Measurements from ENCODE around the gene FLNB. TPM values are rescaled to one million over a fixed set of nuclear protein-coding genes. Genes with fewer than 3 reads are reported as not detected.
A peak's percentile ranks its signal among the peaks of the same experiment; 100 is the strongest.

Gene FLNB
- total and polyA plus RNA-seq, 2 of the 13 experiments (the other 11 are each of a cell fraction or from before 2014, with no cell fraction given): 106 to 130 TPM

DNA sequence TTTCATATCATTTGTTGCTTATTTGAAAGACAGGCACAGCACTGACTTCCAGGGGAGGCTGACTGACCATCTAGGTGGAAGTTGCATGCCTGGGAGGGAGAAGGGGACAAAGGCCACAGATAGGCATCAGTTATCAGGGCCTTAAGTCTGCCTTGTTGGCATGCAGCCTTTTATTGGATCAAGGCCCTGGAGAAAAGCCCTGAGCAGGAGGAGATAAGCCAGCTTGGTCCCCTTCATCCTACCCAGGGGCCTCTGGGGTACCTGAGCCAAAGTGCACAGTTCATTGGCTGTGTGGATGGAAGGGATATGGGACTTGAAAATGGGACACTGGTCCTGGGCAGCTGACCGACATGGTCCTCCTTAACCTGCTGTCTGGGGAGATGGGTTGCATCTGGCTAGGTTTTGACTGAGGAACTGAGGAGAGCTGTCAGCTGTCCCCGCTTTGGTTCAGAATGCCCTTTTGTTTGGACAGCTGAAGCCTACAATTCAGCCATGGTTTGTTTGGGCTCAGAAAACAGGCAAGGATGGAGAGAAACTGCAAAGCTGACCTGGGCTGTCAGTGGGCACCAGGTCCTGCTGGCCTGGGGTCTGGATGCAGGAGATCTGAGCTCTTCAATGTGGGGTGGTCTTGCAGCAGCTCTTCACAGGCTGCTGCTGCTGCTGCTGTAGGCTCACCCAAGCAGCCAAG, 60.0 kb downstream of the FLNB start (continued):
- TF ChIP-seq, protein P1, sequence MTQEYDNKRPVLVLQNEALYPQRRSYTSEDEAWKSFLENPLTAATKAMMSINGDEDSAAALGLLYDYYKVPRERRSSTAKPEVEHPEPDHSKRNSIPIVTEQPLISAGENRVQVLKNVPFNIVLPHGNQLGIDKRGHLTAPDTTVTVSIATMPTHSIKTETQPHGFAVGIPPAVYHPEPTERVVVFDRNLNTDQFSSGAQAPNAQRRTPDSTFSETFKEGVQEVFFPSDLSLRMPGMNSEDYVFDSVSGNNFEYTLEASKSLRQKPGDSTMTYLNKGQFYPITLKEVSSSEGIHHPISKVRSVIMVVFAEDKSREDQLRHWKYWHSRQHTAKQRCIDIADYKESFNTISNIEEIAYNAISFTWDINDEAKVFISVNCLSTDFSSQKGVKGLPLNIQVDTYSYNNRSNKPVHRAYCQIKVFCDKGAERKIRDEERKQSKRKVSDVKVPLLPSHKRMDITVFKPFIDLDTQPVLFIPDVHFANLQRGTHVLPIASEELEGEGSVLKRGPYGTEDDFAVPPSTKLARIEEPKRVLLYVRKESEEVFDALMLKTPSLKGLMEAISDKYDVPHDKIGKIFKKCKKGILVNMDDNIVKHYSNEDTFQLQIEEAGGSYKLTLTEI (CRISPR knock-in tag; conservative IDR thresholded peaks at IDR 0.05): no peak
- TF ChIP-seq, protein P2, sequence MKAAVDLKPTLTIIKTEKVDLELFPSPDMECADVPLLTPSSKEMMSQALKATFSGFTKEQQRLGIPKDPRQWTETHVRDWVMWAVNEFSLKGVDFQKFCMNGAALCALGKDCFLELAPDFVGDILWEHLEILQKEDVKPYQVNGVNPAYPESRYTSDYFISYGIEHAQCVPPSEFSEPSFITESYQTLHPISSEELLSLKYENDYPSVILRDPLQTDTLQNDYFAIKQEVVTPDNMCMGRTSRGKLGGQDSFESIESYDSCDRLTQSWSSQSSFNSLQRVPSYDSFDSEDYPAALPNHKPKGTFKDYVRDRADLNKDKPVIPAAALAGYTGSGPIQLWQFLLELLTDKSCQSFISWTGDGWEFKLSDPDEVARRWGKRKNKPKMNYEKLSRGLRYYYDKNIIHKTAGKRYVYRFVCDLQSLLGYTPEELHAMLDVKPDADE (CRISPR knock-in tag; IDR thresholded peaks at IDR 0.05): no peak
- TF ChIP-seq RFXAP (CRISPR knock-in tag; IDR thresholded peaks at IDR 0.05; ENCODE audit: borderline replicate concordance) (no peak), CBX5 (CRISPR knock-in tag; IDR thresholded peaks at IDR 0.05; ENCODE audit: borderline replicate concordance) (peak; percentile 24; the same call in 1 of the 2 replicates), ZNF121 (CRISPR knock-in tag; IDR thresholded peaks at IDR 0.05) (0 out of 2 replicates have a peak, but pooled peaks have one; percentile 34), KDM5B (CRISPR knock-in tag; IDR thresholded peaks at IDR 0.05; ENCODE audit: borderline replicate concordance) (peak; percentile 28; the same call in 1 of the 2 replicates), JARID2 (CRISPR knock-in tag; IDR thresholded peaks at IDR 0.05; ENCODE audit: insufficient replicate concordance) (no peak), TOPORS (CRISPR knock-in tag; IDR thresholded peaks at IDR 0.05) (no peak), ZNF256 (CRISPR knock-in tag; conservative IDR thresholded peaks at IDR 0.05) (no peak), ZNF790 (CRISPR knock-in tag; IDR thresholded peaks at IDR 0.05; ENCODE audit: borderline replicate concordance) (no peak), SP2 (CRISPR knock-in tag; IDR thresholded peaks at IDR 0.05) (no peak), POLR2G (IDR thresholded peaks at IDR 0.05; ENCODE audit: low read depth, low read length) (no peak), KDM1A (CRISPR knock-in tag; IDR thresholded peaks at IDR 0.05) (no peak), ZNF772 (CRISPR knock-in tag; IDR thresholded peaks at IDR 0.05) (no peak), FLYWCH1 (CRISPR knock-in tag; IDR thresholded peaks at IDR 0.05) (no peak), NFATC3 (CRISPR knock-in tag; IDR thresholded peaks at IDR 0.05) (no peak), ZKSCAN8 (CRISPR knock-in tag; IDR thresholded peaks at IDR 0.05; ENCODE audit: borderline replicate concordance) (no peak)
- TF ChIP-seq, protein P3, sequence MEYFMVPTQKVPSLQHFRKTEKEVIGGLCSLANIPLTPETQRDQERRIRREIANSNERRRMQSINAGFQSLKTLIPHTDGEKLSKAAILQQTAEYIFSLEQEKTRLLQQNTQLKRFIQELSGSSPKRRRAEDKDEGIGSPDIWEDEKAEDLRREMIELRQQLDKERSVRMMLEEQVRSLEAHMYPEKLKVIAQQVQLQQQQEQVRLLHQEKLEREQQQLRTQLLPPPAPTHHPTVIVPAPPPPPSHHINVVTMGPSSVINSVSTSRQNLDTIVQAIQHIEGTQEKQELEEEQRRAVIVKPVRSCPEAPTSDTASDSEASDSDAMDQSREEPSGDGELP (IDR thresholded peaks at IDR 0.05; ENCODE audit: borderline replicate concordance, low read depth): peak; percentile 57; the same call in 1 of the 2 replicates
- TF ChIP-seq, protein P4, sequence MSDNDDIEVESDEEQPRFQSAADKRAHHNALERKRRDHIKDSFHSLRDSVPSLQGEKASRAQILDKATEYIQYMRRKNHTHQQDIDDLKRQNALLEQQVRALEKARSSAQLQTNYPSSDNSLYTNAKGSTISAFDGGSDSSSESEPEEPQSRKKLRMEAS (IDR thresholded peaks at IDR 0.05): no peak
- TF ChIP-seq, protein P5, sequence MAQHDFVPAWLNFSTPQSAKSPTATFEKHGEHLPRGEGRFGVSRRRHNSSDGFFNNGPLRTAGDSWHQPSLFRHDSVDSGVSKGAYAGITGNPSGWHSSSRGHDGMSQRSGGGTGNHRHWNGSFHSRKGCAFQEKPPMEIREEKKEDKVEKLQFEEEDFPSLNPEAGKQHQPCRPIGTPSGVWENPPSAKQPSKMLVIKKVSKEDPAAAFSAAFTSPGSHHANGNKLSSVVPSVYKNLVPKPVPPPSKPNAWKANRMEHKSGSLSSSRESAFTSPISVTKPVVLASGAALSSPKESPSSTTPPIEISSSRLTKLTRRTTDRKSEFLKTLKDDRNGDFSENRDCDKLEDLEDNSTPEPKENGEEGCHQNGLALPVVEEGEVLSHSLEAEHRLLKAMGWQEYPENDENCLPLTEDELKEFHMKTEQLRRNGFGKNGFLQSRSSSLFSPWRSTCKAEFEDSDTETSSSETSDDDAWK (CRISPR knock-in tag; IDR thresholded peaks at IDR 0.05): no peak
- TF ChIP-seq, protein P6, sequence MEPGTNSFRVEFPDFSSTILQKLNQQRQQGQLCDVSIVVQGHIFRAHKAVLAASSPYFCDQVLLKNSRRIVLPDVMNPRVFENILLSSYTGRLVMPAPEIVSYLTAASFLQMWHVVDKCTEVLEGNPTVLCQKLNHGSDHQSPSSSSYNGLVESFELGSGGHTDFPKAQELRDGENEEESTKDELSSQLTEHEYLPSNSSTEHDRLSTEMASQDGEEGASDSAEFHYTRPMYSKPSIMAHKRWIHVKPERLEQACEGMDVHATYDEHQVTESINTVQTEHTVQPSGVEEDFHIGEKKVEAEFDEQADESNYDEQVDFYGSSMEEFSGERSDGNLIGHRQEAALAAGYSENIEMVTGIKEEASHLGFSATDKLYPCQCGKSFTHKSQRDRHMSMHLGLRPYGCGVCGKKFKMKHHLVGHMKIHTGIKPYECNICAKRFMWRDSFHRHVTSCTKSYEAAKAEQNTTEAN (CRISPR knock-in tag; conservative IDR thresholded peaks at IDR 0.05): no peak
- TF ChIP-seq, protein P7, sequence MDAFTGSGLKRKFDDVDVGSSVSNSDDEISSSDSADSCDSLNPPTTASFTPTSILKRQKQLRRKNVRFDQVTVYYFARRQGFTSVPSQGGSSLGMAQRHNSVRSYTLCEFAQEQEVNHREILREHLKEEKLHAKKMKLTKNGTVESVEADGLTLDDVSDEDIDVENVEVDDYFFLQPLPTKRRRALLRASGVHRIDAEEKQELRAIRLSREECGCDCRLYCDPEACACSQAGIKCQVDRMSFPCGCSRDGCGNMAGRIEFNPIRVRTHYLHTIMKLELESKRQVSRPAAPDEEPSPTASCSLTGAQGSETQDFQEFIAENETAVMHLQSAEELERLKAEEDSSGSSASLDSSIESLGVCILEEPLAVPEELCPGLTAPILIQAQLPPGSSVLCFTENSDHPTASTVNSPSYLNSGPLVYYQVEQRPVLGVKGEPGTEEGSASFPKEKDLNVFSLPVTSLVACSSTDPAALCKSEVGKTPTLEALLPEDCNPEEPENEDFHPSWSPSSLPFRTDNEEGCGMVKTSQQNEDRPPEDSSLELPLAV (CRISPR knock-in tag; conservative IDR thresholded peaks at IDR 0.05; ENCODE audit: low read depth): no peak
